22Rv1 (cell line): ENCODE measurements around the gene MC3R.

Source experiments
- H3K27ac ChIP-seq: fragments of 450-650 bp; 2 replicates; pipeline ENCODE4 v1.5.1; 2017
- CTCF ChIP-seq: fragments of 450-650 bp; IDR thresholded peaks from 2 replicates; pipeline ENCODE4 v1.5.1; 2017; ENCODE audit warnings: mild to moderate bottlenecking
- ZFX ChIP-seq: fragments of 450-650 bp; IDR thresholded peaks from 2 replicates; pipeline ENCODE4 v1.6.1; 2017; ENCODE audit warnings: antibody characterized with exemption, borderline replicate concordance

MC3R gene

GRCh38 chr20:56247954-56248782 lies at the start of gene MC3R:
TSS of gene MC3R (plus strand) at chr20:56248732. CDS start at chr20:56248844, 112 bp downstream.
- no peak for TF ChIP-seq ZFX
- TF ChIP-seq CTCF: peak; percentile 88

GRCh38 chr20:56200456-56200855 lies 48.1 kb upstream of the MC3R start:
- no peak overlapping the region for H3K27ac ChIP-seq
- peak; percentile 58 for TF ChIP-seq CTCF
- TF ChIP-seq ZFX: no peak

More at GRCh38 chr20:56247954-56248782, at the start of gene MC3R:
- no peak within 1 kb of the TSS for H3K27ac ChIP-seq

- peak; percentile 60 for TF ChIP-seq CTCF
- TF ChIP-seq ZFX: no peak
Observed at GRCh38 chr20:56202493-56203077, 45.9 kb upstream of the MC3R start.

GRCh38 chr20:56204206-56204605 lies 44.3 kb upstream of the MC3R start:
- TF ChIP-seq ZFX (no peak), CTCF (no peak)
- no peak overlapping the region for H3K27ac ChIP-seq

More at GRCh38 chr20:56202493-56203077, 45.9 kb upstream of the MC3R start:
- H3K27ac ChIP-seq: no peak overlapping the region

- TF ChIP-seq ZFX (no peak), CTCF (no peak)
- H3K27ac ChIP-seq: no peak overlapping the region
Observed at GRCh38 chr20:56205346-56205745, 43.2 kb upstream of the MC3R start.

- TF ChIP-seq CTCF: no peak
- TF ChIP-seq ZFX: no peak
- H3K27ac ChIP-seq: no peak overlapping the region
Observed at GRCh38 chr20:56207656-56208055, 40.9 kb upstream of the MC3R start.

GRCh38 chr20:56208121-56208520 lies 40.4 kb upstream of the MC3R start:
- no peak overlapping the region for H3K27ac ChIP-seq
- no peak for TF ChIP-seq CTCF
- TF ChIP-seq ZFX: no peak
